NB4 (cell line): ENCODE measurements around the gene FGF2.

Source experiments
- MYC ChIP-seq: IDR thresholded peaks from 2 replicates; pipeline ENCODE4 v1.6.1; 2011; ENCODE audit warnings: low read depth, low read length
- POLR2A ChIP-seq: IDR thresholded peaks from 2 replicates; pipeline ENCODE4 v1.6.1; 2011; ENCODE audit warnings: mild to moderate bottlenecking; ENCODE audit not compliant: insufficient read length; ENCODE audit errors: extremely low read depth
- TF ChIP-seq, protein P1 (sequence below): IDR thresholded peaks from 2 replicates; pipeline ENCODE4 v1.6.1; 2011; ENCODE audit warnings: low read depth, low read length
- TF ChIP-seq, protein P2 (sequence below): IDR thresholded peaks from one replicate; pipeline ENCODE4 v1.5.1; 2012; ENCODE audit warnings: low read depth, low read length

DNA sequence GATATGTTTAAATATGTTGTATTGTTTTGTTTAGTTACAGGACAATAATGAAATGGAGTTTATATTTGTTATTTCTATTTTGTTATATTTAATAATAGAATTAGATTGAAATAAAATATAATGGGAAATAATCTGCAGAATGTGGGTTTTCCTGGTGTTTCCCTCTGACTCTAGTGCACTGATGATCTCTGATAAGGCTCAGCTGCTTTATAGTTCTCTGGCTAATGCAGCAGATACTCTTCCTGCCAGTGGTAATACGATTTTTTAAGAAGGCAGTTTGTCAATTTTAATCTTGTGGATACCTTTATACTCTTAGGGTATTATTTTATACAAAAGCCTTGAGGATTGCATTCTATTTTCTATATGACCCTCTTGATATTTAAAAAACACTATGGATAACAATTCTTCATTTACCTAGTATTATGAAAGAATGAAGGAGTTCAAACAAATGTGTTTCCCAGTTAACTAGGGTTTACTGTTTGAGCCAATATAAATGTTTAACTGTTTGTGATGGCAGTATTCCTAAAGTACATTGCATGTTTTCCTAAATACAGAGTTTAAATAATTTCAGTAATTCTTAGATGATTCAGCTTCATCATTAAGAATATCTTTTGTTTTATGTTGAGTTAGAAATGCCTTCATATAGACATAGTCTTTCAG is 68.8 kb downstream of the FGF2 start:
- TF ChIP-seq, protein P1, sequence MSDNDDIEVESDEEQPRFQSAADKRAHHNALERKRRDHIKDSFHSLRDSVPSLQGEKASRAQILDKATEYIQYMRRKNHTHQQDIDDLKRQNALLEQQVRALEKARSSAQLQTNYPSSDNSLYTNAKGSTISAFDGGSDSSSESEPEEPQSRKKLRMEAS, result no peak
- no peak for TF ChIP-seq POLR2A
- TF ChIP-seq MYC, result no peak
- TF ChIP-seq, protein P2, sequence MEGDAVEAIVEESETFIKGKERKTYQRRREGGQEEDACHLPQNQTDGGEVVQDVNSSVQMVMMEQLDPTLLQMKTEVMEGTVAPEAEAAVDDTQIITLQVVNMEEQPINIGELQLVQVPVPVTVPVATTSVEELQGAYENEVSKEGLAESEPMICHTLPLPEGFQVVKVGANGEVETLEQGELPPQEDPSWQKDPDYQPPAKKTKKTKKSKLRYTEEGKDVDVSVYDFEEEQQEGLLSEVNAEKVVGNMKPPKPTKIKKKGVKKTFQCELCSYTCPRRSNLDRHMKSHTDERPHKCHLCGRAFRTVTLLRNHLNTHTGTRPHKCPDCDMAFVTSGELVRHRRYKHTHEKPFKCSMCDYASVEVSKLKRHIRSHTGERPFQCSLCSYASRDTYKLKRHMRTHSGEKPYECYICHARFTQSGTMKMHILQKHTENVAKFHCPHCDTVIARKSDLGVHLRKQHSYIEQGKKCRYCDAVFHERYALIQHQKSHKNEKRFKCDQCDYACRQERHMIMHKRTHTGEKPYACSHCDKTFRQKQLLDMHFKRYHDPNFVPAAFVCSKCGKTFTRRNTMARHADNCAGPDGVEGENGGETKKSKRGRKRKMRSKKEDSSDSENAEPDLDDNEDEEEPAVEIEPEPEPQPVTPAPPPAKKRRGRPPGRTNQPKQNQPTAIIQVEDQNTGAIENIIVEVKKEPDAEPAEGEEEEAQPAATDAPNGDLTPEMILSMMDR, result no peak
